RWPE2 (cell line): ENCODE measurements around the gene SFSWAP.
A peak's percentile ranks its signal among the peaks of the same experiment; 100 is the strongest.

Experiments used
- ATAC-seq: fragments of 200-7000 bp; cut with Tn5 transposase; 3 replicates; pipeline ENCODE4 v1.9.1; 2021; ENCODE audit warnings: low read depth
- DNase-seq: peaks from one replicate; pipeline ENCODE4 v3.0.0-alpha.2; 2020; ENCODE audit warnings: low spot score
- H3K27ac ChIP-seq: fragments of 450-650 bp; 2 replicates; pipeline ENCODE4 v1.5.1; 2017; ENCODE audit warnings: mild to moderate bottlenecking; ENCODE audit not compliant: poor library complexity, severe bottlenecking
- H3K27me3 ChIP-seq: fragments of 250-450 bp; sonication (Bioruptor Pico); 2 replicates; pipeline ENCODE4 v1.5.1; 2021; ENCODE audit warnings: mild to moderate bottlenecking, moderate library complexity; ENCODE audit not compliant: insufficient read depth, poor library complexity, severe bottlenecking
- H3K36me3 ChIP-seq: fragments of 250-450 bp; sonication (Bioruptor Pico); 2 replicates; pipeline ENCODE4 v1.5.1; 2020; ENCODE audit warnings: low read depth, mild to moderate bottlenecking, moderate library complexity
- H3K4me1 ChIP-seq: fragments of 250-450 bp; sonication (Bioruptor Pico); 2 replicates; pipeline ENCODE4 v1.5.1; 2021; ENCODE audit warnings: mild to moderate bottlenecking, moderate library complexity; ENCODE audit not compliant: insufficient read depth, poor library complexity, severe bottlenecking
- H3K4me3 ChIP-seq: fragments of 250-450 bp; sonication (Bioruptor Pico); 2 replicates; pipeline ENCODE4 v1.5.1; 2021; ENCODE audit warnings: mild to moderate bottlenecking, moderate library complexity; ENCODE audit not compliant: severe bottlenecking
- H3K9me3 ChIP-seq: fragments of 250-450 bp; sonication (Bioruptor Pico); 2 replicates; pipeline ENCODE4 v1.5.1; 2021; ENCODE audit warnings: mild to moderate bottlenecking, moderate library complexity; ENCODE audit not compliant: severe bottlenecking
- TF ChIP-seq, protein P1 (sequence below): fragments of 450-650 bp; IDR thresholded peaks from one replicate; pipeline ENCODE4 v1.5.1; 2017; ENCODE audit warnings: mild to moderate bottlenecking, moderate library complexity; ENCODE audit not compliant: poor library complexity, severe bottlenecking

SFSWAP gene

DNA sequence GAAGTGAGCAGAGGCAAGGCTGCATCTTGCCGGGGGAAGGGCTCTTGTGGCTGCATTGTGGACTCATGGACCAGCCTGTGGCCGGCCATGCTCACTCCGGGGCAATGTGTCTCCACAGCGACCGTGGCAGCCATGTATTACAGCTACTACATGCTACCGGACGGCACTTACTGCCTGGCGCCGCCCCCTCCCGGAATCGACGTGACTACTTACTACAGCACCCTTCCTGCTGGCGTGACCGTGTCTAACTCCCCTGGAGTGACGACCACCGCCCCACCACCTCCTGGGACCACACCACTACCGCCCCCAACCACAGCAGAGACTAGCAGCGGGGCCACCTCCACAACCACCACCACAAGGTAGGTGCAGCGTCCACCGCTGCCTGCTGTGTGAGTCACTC is 42.1 kb downstream of the SFSWAP start:
- no peaks in the 10 kb centered on the region for H3K4me1 ChIP-seq
- no peak overlapping the region for H3K27ac ChIP-seq
- no peaks in the 10 kb centered on the region for H3K27me3 ChIP-seq
- no peaks in the 10 kb centered on the region for H3K9me3 ChIP-seq
- ATAC-seq (no peak), DNase-seq (no peak)
- peaks cover 79% of the 10 kb centered on the region for H3K36me3 ChIP-seq
- H3K4me3 ChIP-seq: no peak overlapping the region
- TF ChIP-seq, protein P1, sequence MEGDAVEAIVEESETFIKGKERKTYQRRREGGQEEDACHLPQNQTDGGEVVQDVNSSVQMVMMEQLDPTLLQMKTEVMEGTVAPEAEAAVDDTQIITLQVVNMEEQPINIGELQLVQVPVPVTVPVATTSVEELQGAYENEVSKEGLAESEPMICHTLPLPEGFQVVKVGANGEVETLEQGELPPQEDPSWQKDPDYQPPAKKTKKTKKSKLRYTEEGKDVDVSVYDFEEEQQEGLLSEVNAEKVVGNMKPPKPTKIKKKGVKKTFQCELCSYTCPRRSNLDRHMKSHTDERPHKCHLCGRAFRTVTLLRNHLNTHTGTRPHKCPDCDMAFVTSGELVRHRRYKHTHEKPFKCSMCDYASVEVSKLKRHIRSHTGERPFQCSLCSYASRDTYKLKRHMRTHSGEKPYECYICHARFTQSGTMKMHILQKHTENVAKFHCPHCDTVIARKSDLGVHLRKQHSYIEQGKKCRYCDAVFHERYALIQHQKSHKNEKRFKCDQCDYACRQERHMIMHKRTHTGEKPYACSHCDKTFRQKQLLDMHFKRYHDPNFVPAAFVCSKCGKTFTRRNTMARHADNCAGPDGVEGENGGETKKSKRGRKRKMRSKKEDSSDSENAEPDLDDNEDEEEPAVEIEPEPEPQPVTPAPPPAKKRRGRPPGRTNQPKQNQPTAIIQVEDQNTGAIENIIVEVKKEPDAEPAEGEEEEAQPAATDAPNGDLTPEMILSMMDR: no peak

DNA sequence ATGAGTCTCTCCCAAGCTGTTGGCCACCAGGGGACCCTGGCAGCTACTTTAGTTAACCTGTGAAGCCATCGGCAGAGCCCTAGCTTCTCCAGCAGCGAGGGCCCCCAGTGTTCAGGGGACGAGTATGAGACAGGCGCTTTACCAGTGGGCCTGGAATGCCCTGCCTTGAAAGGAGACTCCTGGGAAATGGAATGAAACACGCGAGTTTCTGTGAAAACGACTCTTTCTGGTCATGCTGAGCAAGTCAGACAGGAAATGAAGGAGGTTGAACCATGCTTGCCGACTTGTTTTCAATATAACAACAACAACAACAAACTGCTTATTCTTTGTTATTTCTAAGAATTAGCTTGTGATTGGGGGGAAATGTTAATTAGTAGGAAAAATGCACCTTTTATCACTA is 42.9 kb downstream of the SFSWAP start:
- Histone ChIP-seq H3K27ac (no peak overlapping the region), H3K4me3 (no peak overlapping the region), H3K4me1 (no peaks in the 10 kb centered on the region), H3K27me3 (no peaks in the 10 kb centered on the region), H3K36me3 (peaks cover 82% of the 10 kb centered on the region), H3K9me3 (no peaks in the 10 kb centered on the region)
- DNase-seq (no peak), ATAC-seq (no peak)
- TF ChIP-seq, protein P1: no peak

DNA sequence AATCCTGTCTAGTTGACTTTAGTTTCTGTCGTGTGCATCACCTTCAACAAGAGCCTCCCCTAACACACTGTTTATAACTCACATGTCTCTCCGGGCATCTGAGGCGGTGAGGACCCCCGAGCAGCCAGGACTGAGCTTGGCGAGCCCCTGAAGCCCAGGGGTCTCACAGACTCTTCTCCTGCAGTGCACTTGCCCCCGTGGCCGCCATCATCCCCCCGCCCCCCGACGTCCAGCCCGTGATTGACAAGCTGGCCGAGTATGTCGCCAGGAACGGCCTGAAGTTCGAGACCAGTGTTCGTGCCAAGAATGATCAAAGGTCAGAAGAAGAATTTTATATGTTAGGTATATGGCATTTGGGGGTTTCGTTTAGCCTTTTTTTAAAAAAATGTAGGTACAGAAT is 43.3 kb downstream of the SFSWAP start:
- no peaks in the 10 kb centered on the region for H3K4me1 ChIP-seq
- H3K36me3 ChIP-seq: peaks cover 82% of the 10 kb centered on the region
- TF ChIP-seq, protein P1: no peak
- no peak overlapping the region for H3K27ac ChIP-seq
- no peaks in the 10 kb centered on the region for H3K27me3 ChIP-seq
- H3K9me3 ChIP-seq: no peaks in the 10 kb centered on the region
- ATAC-seq (no peak), DNase-seq (no peak)
- no peak overlapping the region for H3K4me3 ChIP-seq

DNA sequence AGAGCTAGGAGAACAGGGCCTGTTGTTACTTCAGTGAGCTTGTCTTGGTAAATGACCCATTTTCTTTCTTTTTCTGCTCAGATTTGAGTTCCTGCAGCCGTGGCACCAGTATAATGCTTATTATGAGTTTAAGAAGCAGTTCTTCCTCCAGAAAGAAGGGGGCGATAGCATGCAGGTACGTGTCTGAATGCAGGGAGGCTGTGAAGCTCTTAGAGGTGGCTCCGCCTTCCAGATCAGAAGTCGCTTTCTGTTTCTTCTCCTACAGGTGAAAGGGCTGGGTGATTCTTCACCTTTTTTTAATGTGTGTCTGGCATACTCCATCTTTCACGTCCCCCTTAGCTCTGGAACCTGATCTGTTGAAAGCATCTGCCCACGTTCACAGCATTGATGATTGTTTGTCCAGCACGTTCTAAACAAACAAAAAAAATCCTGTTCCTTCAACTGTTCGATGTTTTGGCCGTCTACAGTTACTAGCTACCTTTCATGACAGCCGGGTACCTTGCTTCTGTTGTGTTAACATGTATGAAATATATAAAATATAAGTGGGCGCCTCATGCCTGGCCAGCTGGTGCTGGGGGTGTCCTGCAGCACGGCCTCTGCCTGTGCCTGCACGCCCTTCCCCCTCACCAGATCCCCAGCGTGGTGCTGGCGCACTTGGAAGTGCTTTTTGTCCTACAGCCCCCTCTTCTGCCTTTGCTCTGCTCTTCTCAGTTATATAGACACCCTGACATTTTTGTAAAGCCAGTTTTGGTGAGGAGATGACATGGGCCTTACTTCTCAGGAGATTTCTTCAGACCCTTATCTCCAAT is 44.6 kb downstream of the SFSWAP start:
- Histone ChIP-seq H3K4me1 (no peaks in the 10 kb centered on the region), H3K36me3 (peaks cover 90% of the 10 kb centered on the region), H3K9me3 (no peaks in the 10 kb centered on the region), H3K4me3 (no peak overlapping the region), H3K27me3 (no peaks in the 10 kb centered on the region), H3K27ac (no peak overlapping the region)
- peak; percentile 44; the same call in 2 of the 3 replicates for ATAC-seq
- TF ChIP-seq, protein P1: peak; percentile 38
- DNase-seq: no peak

DNA sequence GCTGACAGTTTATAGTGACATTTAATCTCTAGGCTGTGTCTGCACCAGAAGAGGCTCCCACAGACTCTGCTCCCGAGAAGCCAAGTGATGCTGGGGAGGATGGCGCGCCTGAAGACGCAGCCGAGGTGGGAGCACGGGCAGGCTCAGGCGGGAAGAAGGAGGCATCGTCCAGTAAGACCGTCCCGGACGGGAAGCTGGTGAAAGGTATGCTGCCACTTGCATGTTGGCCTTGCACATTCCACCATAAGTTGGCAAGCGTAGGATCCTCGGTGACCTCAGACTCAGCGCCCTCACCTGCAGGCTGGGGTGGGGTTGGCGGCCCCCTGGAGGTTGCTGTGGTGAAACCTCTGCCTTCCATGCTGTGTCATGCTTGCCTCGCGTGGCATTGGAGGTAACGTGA is 45.6 kb downstream of the SFSWAP start:
- ATAC-seq: no peak
- H3K4me3 ChIP-seq: no peak overlapping the region
- TF ChIP-seq, protein P1: no peak
- H3K27ac ChIP-seq: no peak overlapping the region
- no peaks in the 10 kb centered on the region for H3K9me3 ChIP-seq
- H3K36me3 ChIP-seq: peaks cover 93% of the 10 kb centered on the region
- H3K27me3 ChIP-seq: no peaks in the 10 kb centered on the region
- no peak for DNase-seq
- no peaks in the 10 kb centered on the region for H3K4me1 ChIP-seq
